Endothelial cell of umbilical vein (primary cell): ENCODE results near the gene ARHGAP32. TPM values are rescaled to one million over a fixed set of nuclear protein-coding genes. Genes with fewer than 3 reads are reported as not detected.
A peak's percentile ranks its signal among the peaks of the same experiment; 100 is the strongest.

Experiments
- BruUV-seq: library from RNA; stranded (reverse); fragments of 400-500 nt; replicated peaks from 2 replicates; lab custom pipeline; 2021; lab: Mats Ljungman, UMichigan
- CTCF ChIA-PET: fragments of 300-600, 350-600 bp; sonication (Branson Sonifier 250); formaldehyde crosslinking; loops from one replicate; lab custom pipeline; 2021; ENCODE audit warnings: antibody characterized with exemption, inconsistent platforms; lab: Charles Lee
- POLR2A ChIA-PET: fragments of 300-600, 350-600 bp; sonication (Branson Sonifier 250); formaldehyde crosslinking; loops from one replicate; lab custom pipeline; 2021; ENCODE audit warnings: antibody characterized with exemption, inconsistent platforms; lab: Charles Lee
- DNase-seq: peaks from one replicate; pipeline ENCODE4 v3.0.0-alpha.2; 2011; ENCODE audit warnings: low read depth, low spot score
- FAIRE-seq: peaks from 2 replicates; lab custom pipeline; 2011; peaks lifted over from hg19 to GRCh38; lab: Jason Lieb, UNC
- H2AFZ ChIP-seq: 2 replicates; pipeline ENCODE4 v1.6.0; 2012; ENCODE audit warnings: low read depth, low read length, control low read depth, inconsistent platforms
- H3K27ac ChIP-seq: 2 replicates; pipeline ENCODE4 v1.5.1; 2011; ENCODE audit warnings: low read depth, mild to moderate bottlenecking, control low read depth, low read length, moderate library complexity; ENCODE audit not compliant: insufficient read depth
- H3K27me3 ChIP-seq, 2 experiments: 2 replicates each; pipeline versions ENCODE4 v1.6.0 to v1.6.1; 2011; ENCODE audit warnings: low read length in 2 of 2, mixed read lengths in 1 of 2; ENCODE audit not compliant: control insufficient read depth in 2 of 2, insufficient read depth in 2 of 2
- H3K36me3 ChIP-seq, 2 experiments: 2 replicates in 1 of 2; 3 replicates in 1 of 2; pipeline ENCODE4 v1.5.1; 2011; ENCODE audit warnings: low read length in 2 of 2, mild to moderate bottlenecking in 1 of 2, moderate library complexity in 1 of 2; ENCODE audit not compliant: control insufficient read depth in 2 of 2, insufficient read depth in 2 of 2; ENCODE audit errors: extremely low read depth in 1 of 2
- H3K4me1 ChIP-seq: 3 replicates; pipeline ENCODE4 v1.5.1; 2011; ENCODE audit warnings: mild to moderate bottlenecking, low read length; ENCODE audit not compliant: control insufficient read depth, insufficient read depth; ENCODE audit errors: extremely low read depth
- H3K4me2 ChIP-seq: 2 replicates; pipeline ENCODE4 v1.6.1; 2011; ENCODE audit warnings: low read length, control low read depth, mixed read lengths; ENCODE audit not compliant: insufficient read depth
- H3K4me3 ChIP-seq, 3 experiments: fragments of 200-600 bp in 1 of 3; sonication (generic), shearing (Covaris generic) in 1 of 3; replicated peaks in 1 of 3; 2 replicates each; pipeline ENCODE4 v1.5.1; 2011 to 2016; ENCODE audit warnings: control low read depth in 3 of 3, low read length in 3 of 3, mild to moderate bottlenecking in 2 of 3, inconsistent platforms in 1 of 3, low read depth in 1 of 3, moderate library complexity in 1 of 3; ENCODE audit not compliant: insufficient read depth in 1 of 3
- H3K79me2 ChIP-seq: 2 replicates; pipeline ENCODE4 v1.6.0; 2012; ENCODE audit warnings: low read length, inconsistent platforms; ENCODE audit not compliant: control insufficient read depth, insufficient read depth
- H3K9ac ChIP-seq: replicated peaks from 2 replicates; pipeline ENCODE3; 2011; ENCODE audit warnings: low read length, control low read depth; ENCODE audit not compliant: insufficient read depth; ENCODE audit errors: extremely low read depth
- H3K9me1 ChIP-seq: replicated peaks from 3 replicates; pipeline ENCODE4 v1.6.0; 2011; ENCODE audit warnings: mild to moderate bottlenecking, low read length; ENCODE audit not compliant: control insufficient read depth, insufficient read depth; ENCODE audit errors: extremely low read depth
- H3K9me3 ChIP-seq: replicated peaks from 2 replicates; pipeline ENCODE4 v1.5.1; 2012; ENCODE audit warnings: low read length, inconsistent platforms; ENCODE audit not compliant: control insufficient read depth, insufficient read depth
- H4K20me1 ChIP-seq: replicated peaks from 2 replicates; pipeline ENCODE3; 2011; ENCODE audit warnings: mild to moderate bottlenecking, low read length; ENCODE audit not compliant: control insufficient read depth, insufficient read depth; ENCODE audit errors: extremely low read depth
- EZH2 ChIP-seq: IDR thresholded peaks from 2 replicates; pipeline ENCODE4 v1.6.1; 2012; ENCODE audit warnings: borderline replicate concordance, low read depth, mild to moderate bottlenecking, moderate library complexity, low read length, inconsistent platforms; ENCODE audit not compliant: severe bottlenecking
- FOS ChIP-seq: IDR thresholded peaks from 2 replicates; pipeline ENCODE4 v1.6.1; 2011; ENCODE audit warnings: mild to moderate bottlenecking, low read length, moderate library complexity, borderline replicate concordance; ENCODE audit not compliant: insufficient read depth
- GATA2 ChIP-seq: IDR thresholded peaks from 2 replicates; pipeline ENCODE4 v1.7.0; 2011; ENCODE audit warnings: low read depth, mild to moderate bottlenecking, moderate library complexity, mixed read lengths, low read length; ENCODE audit not compliant: insufficient read length, insufficient read depth
- JUN ChIP-seq: IDR thresholded peaks from 2 replicates; pipeline ENCODE4 v1.6.1; 2011; ENCODE audit warnings: borderline replicate concordance, low read depth; ENCODE audit not compliant: insufficient read length, insufficient read depth
- MYC ChIP-seq: IDR thresholded peaks from one replicate; pipeline ENCODE4 v1.6.1; 2011; ENCODE audit warnings: mild to moderate bottlenecking, low read depth, low read length
- POLR2A ChIP-seq: IDR thresholded peaks from 2 replicates; pipeline ENCODE4 v1.6.1; 2012; ENCODE audit warnings: low read depth, mild to moderate bottlenecking, control low read depth, low read length
- POLR2AphosphoS5 ChIP-seq: IDR thresholded peaks from 2 replicates; pipeline ENCODE4 v1.6.1; 2012; ENCODE audit warnings: low read depth, mild to moderate bottlenecking, control low read depth, low read length, moderate library complexity; ENCODE audit not compliant: insufficient read depth
- dilution Hi-C: fragments of 300-500 bp; cut with MboI; formaldehyde crosslinking; loops from one replicate; pipeline ENCODE4 v1.15.0; 2019; ENCODE audit warnings: low sequenced_read_pairs; ENCODE audit not compliant: extremely low pct_ligation_motif_present
- intact Hi-C: fragments of 100-400 bp; cut with micrococcal nuclease; formaldehyde crosslinking; loops from one replicate; pipeline ENCODE4 v1.10.0; 2022
- polyA plus RNA-seq, 4 experiments: library from polyadenylated mRNA; depleted of rRNA in 3 of 4; stranded (reverse) in 3 of 4; unstranded in 1 of 4; fragments of >200 nt; gene quantifications; 2 replicates each; pipeline versions ENCODE4 v1.2.1 to v1.2.3, GENCODE V29; 2011 to 2012; ENCODE audit warnings: missing spikeins in 1 of 4
- total RNA-seq: library from RNA; stranded (reverse); gene quantifications from 2 replicates; pipeline ENCODE4 v1.2.3, GENCODE V29; 2021
- TF ChIP-seq, protein P1 (sequence below): IDR thresholded peaks from 2 replicates; pipeline ENCODE4 v1.6.1; 2011; ENCODE audit not compliant: insufficient read depth, insufficient read length
- TF ChIP-seq, protein P2 (sequence below), 2 donors: IDR thresholded peaks; 1 replicate in 1 of 2; 2 replicates in 1 of 2; pipeline ENCODE4 v1.5.1; 2011; ENCODE audit warnings: low read length in 2 of 2, mild to moderate bottlenecking in 2 of 2, moderate library complexity in 2 of 2, control low read depth in 1 of 2, inconsistent platforms in 1 of 2, low read depth in 1 of 2; ENCODE audit not compliant: insufficient read depth in 1 of 2; ENCODE audit errors: extremely low read depth in 1 of 2

ARHGAP32 gene
- total and polyA plus RNA-seq, 2 donors (not counting 3 experiments of a cell fraction or from before 2014, with no cell fraction given), result 3.4 to 9.1 TPM

DNA sequence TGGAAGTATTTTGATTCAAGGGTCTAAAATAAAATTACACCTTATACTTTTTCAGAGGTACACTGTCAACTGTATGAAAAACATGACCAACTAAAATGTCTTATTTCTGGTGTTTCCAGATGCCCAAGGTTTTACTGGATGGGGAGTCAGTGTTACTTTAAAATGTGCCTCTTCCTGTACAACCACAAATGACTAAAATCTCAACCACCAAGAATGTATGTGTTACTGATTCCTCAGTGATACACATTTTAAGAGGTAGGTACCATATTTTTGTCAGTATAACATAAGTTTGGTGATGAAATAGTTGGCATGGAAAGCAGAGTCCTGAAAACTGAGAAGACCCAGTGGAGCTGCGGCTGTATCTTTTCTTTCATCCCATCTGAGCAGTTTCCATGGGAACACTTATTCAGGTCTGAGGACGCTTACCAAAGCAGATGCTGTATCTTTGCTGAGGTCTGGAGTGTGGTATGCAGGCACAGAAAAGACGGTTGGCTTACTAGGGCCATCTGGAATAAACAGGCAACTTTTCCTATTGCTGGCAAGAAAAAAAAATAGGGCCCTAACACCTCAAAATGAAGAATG is 228.3 kb downstream of the ARHGAP32 start:
- BruUV-seq, result no TSS peak
- no peak overlapping the region for H3K27ac ChIP-seq
- no peak overlapping the region for H3K9ac ChIP-seq
- H3K79me2 ChIP-seq, result no peaks in the 10 kb centered on the region
- no peak overlapping the region for H3K4me2 ChIP-seq
- no peaks in the 10 kb centered on the region for H3K9me1 ChIP-seq
- no peak overlapping the region for H3K4me3 ChIP-seq
- no peaks in the 10 kb centered on the region for H3K36me3 ChIP-seq
- ChIA-PET POLR2A (no interaction called here), CTCF (interaction anchor here (0.8 to 17.4 kb wide), 9 partner anchors 7 to 368 kb away, joined by 3 to 951 read pairs (median 4); partner anchors contain the start of gene KCNJ5)
- peaks cover 18% of the 10 kb centered on the region for H3K4me1 ChIP-seq
- peaks cover 0 to 2% of the 10 kb centered on the region in 2 experiments for H3K27me3 ChIP-seq
- FAIRE-seq, result peak; percentile 46
- H2AFZ ChIP-seq, result no peak overlapping the region
- no peak for TF ChIP-seq EZH2
- TF ChIP-seq POLR2A, result no peak
- no peak for TF ChIP-seq POLR2AphosphoS5
- no peak for TF ChIP-seq FOS
- TF ChIP-seq, protein P1, sequence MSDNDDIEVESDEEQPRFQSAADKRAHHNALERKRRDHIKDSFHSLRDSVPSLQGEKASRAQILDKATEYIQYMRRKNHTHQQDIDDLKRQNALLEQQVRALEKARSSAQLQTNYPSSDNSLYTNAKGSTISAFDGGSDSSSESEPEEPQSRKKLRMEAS, result no peak
- TF ChIP-seq, protein P2, sequence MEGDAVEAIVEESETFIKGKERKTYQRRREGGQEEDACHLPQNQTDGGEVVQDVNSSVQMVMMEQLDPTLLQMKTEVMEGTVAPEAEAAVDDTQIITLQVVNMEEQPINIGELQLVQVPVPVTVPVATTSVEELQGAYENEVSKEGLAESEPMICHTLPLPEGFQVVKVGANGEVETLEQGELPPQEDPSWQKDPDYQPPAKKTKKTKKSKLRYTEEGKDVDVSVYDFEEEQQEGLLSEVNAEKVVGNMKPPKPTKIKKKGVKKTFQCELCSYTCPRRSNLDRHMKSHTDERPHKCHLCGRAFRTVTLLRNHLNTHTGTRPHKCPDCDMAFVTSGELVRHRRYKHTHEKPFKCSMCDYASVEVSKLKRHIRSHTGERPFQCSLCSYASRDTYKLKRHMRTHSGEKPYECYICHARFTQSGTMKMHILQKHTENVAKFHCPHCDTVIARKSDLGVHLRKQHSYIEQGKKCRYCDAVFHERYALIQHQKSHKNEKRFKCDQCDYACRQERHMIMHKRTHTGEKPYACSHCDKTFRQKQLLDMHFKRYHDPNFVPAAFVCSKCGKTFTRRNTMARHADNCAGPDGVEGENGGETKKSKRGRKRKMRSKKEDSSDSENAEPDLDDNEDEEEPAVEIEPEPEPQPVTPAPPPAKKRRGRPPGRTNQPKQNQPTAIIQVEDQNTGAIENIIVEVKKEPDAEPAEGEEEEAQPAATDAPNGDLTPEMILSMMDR (IDR thresholded peaks at IDR 0.05; ENCODE audit: extremely low read depth in 1 of 2, insufficient read depth in 1 of 2, low read depth in 1 of 2, low read length in 2 of 2), result no peak
- no peak for TF ChIP-seq GATA2
- TF ChIP-seq JUN, result no peak
- no peak for TF ChIP-seq MYC
- dilution Hi-C loops (no loop called here), intact Hi-C loops (loop anchor here (1.0 kb wide), 1 partner anchor 56 kb away; no protein-coding TSS in a partner anchor)
- H4K20me1 ChIP-seq, result no peaks in the 10 kb centered on the region
- H3K9me3 ChIP-seq, result no peaks in the 10 kb centered on the region
- no peak for DNase-seq
